ENCODE measurements around the gene CEP72. TPM values are rescaled to one million over a fixed set of nuclear protein-coding genes. Genes with fewer than 3 reads are reported as not detected.

CEP72 gene
- total RNA-seq, 1 donor from 2014 or later: 7.0 TPM

- Histone ChIP-seq H3K27ac (ENCODE audit: low read depth, low read length) (no peak overlapping the region), H3K4me1 (ENCODE audit: insufficient read depth, low read length) (no peaks in the 10 kb centered on the region), H3K4me2 (ENCODE audit: low read length) (no peak overlapping the region), H3K9me3 (ENCODE audit: insufficient read depth, low read depth, low read length) (no peaks in the 10 kb centered on the region), H3K27me3 (ENCODE audit: insufficient read depth, low read length) (peaks cover 22% of the 10 kb centered on the region), H4K20me1 (ENCODE audit: insufficient read depth, low read length) (no peaks in the 10 kb centered on the region), H3K36me3 (ENCODE audit: insufficient read depth, low read length) (no peaks in the 10 kb centered on the region), H3K79me2 (ENCODE audit: insufficient read depth, low read length) (no peaks in the 10 kb centered on the region), H2AFZ (ENCODE audit: low read depth, low read length) (no peak overlapping the region), H3K9ac (ENCODE audit: low read length) (no peak overlapping the region), H3K4me3 (ENCODE audit: insufficient read depth, low read depth, low read length) (no peak overlapping the region)
- TF ChIP-seq CTCF (IDR thresholded peaks at IDR 0.05; ENCODE audit: insufficient read depth, low read depth, low read length): no peak
- no peak for TF ChIP-seq EZH2 (IDR thresholded peaks at IDR 0.05; ENCODE audit: insufficient read depth, low read length)
- peaks cover 6% of the 10 kb centered on the region for H3K36me3 Mint-ChIP-seq (ENCODE audit: low read depth, unreplicated experiment)
- H3K4me1 Mint-ChIP-seq (ENCODE audit: low read depth, unreplicated experiment): no peaks in the 10 kb centered on the region
- H3K4me3 Mint-ChIP-seq (ENCODE audit: unreplicated experiment): no peak overlapping the region
- peaks cover 80% of the 10 kb centered on the region for H3K27me3 Mint-ChIP-seq (ENCODE audit: low read depth, unreplicated experiment)
- no peak overlapping the region for H3K27ac Mint-ChIP-seq (ENCODE audit: unreplicated experiment)
- FAIRE-seq (no peak), DNase-seq (ENCODE audit: low read depth) (no peak)
- peaks cover 18% of the 10 kb centered on the region for H3K9me3 Mint-ChIP-seq (ENCODE audit: unreplicated experiment)
Measured at GRCh38 chr5:591746-592145, 20.4 kb upstream of the CEP72 start.

GRCh38 chr5:592158-592557 is 20.0 kb upstream of the CEP72 start:
- no peak overlapping the region for H2AFZ ChIP-seq (ENCODE audit: low read depth, low read length)

More at GRCh38 chr5:592158-592557, 20.0 kb upstream of the CEP72 start:
- no peaks in the 10 kb centered on the region for H3K79me2 ChIP-seq (ENCODE audit: insufficient read depth, low read length)
- no peak overlapping the region for H3K27ac ChIP-seq (ENCODE audit: low read depth, low read length)
- Mint-ChIP-seq H3K27ac (ENCODE audit: unreplicated experiment) (no peak overlapping the region), H3K9me3 (ENCODE audit: unreplicated experiment) (peaks cover 18% of the 10 kb centered on the region), H3K4me3 (ENCODE audit: unreplicated experiment) (no peak overlapping the region), H3K27me3 (ENCODE audit: low read depth, unreplicated experiment) (peaks cover 81% of the 10 kb centered on the region), H3K4me1 (ENCODE audit: low read depth, unreplicated experiment) (no peaks in the 10 kb centered on the region), H3K36me3 (ENCODE audit: low read depth, unreplicated experiment) (peaks cover 6% of the 10 kb centered on the region)
- H3K4me1 ChIP-seq (ENCODE audit: insufficient read depth, low read length): no peaks in the 10 kb centered on the region
- FAIRE-seq: no peak
- no peak for TF ChIP-seq EZH2 (IDR thresholded peaks at IDR 0.05; ENCODE audit: insufficient read depth, low read length)
- TF ChIP-seq CTCF (IDR thresholded peaks at IDR 0.05; ENCODE audit: insufficient read depth, low read depth, low read length): no peak
- DNase-seq (ENCODE audit: low read depth): no peak
- peaks cover 23% of the 10 kb centered on the region for H3K27me3 ChIP-seq (ENCODE audit: insufficient read depth, low read length)
- H3K9ac ChIP-seq (ENCODE audit: low read length): no peak overlapping the region
- H4K20me1 ChIP-seq (ENCODE audit: insufficient read depth, low read length): no peaks in the 10 kb centered on the region
- no peak overlapping the region for H3K4me2 ChIP-seq (ENCODE audit: low read length)
- no peaks in the 10 kb centered on the region for H3K9me3 ChIP-seq (ENCODE audit: insufficient read depth, low read depth, low read length)
- no peak overlapping the region for H3K4me3 ChIP-seq (ENCODE audit: insufficient read depth, low read depth, low read length)
- no peaks in the 10 kb centered on the region for H3K36me3 ChIP-seq (ENCODE audit: insufficient read depth, low read length)

Measured in astrocyte (in vitro differentiated cells and primary cell).